Central memory CD8-positive, alpha-beta T cell (primary cell): ENCODE results near the gene ETF1.
A peak's percentile ranks its signal among the peaks of the same experiment; 100 is the strongest.

Source experiments
- ATAC-seq: fragments of 150-1000 bp; cut with Tn5 transposase; replicated peaks from 2 replicates; pipeline ENCODE4 v1.10.0; 2022; ENCODE audit warnings: mild to moderate bottlenecking, moderate FRiP score, moderate number of reproducible peaks; ENCODE audit not compliant: poor library complexity, severe bottlenecking; ENCODE audit errors: extremely low read depth
- DNase-seq, 2 donors: peaks; one replicate each; pipeline ENCODE4 v3.0.0; 2021; ENCODE audit warnings: low spot score in 2 of 2
- H3K27ac Mint-ChIP-seq: one replicate; pipeline ENCODE4 v1.8.0; 2022; ENCODE audit warnings: low read depth, mild to moderate bottlenecking, moderate library complexity, mixed read lengths
- H3K27me3 Mint-ChIP-seq: one replicate; pipeline ENCODE4 v1.8.0; 2022; ENCODE audit warnings: mixed read lengths
- H3K36me3 Mint-ChIP-seq: one replicate; pipeline ENCODE4 v1.8.0; 2022; ENCODE audit warnings: mild to moderate bottlenecking, moderate library complexity, mixed read lengths; ENCODE audit not compliant: insufficient read depth
- H3K4me1 Mint-ChIP-seq: one replicate; pipeline ENCODE4 v1.8.0; 2022; ENCODE audit warnings: mixed read lengths
- H3K4me3 Mint-ChIP-seq: one replicate; pipeline ENCODE4 v1.8.0; 2022; ENCODE audit warnings: mild to moderate bottlenecking, moderate library complexity, mixed read lengths
- H3K9me3 Mint-ChIP-seq: one replicate; pipeline ENCODE4 v1.8.0; 2022; ENCODE audit warnings: mixed read lengths

ETF1 gene

GRCh38 chr5:138554143-138554542 is 11.1 kb upstream of the ETF1 start:
- Mint-ChIP-seq H3K27me3 (no peaks in the 10 kb centered on the region), H3K4me3 (no peak overlapping the region), H3K4me1 (peaks cover 19% of the 10 kb centered on the region), H3K27ac (peak overlapping the region; percentile 8), H3K36me3 (peaks cover 51% of the 10 kb centered on the region), H3K9me3 (no peaks in the 10 kb centered on the region)
- DNase-seq (no peak), ATAC-seq (no peak)

GRCh38 chr5:138553437-138554095 is 10.5 kb upstream of the ETF1 start:
- DNase-seq (no peak), ATAC-seq (no peak)
- Mint-ChIP-seq H3K36me3 (peaks cover 46% of the 10 kb centered on the region), H3K27ac (peak overlapping the region; percentile 8), H3K4me3 (no peak overlapping the region), H3K9me3 (no peaks in the 10 kb centered on the region), H3K27me3 (no peaks in the 10 kb centered on the region), H3K4me1 (peaks cover 19% of the 10 kb centered on the region)

GRCh38 chr5:138552657-138553056 is 9.6 kb upstream of the ETF1 start:
- ATAC-seq (no peak), DNase-seq (no peak)
- Mint-ChIP-seq H3K4me3 (no peak overlapping the region), H3K4me1 (peaks cover 26% of the 10 kb centered on the region), H3K27me3 (no peaks in the 10 kb centered on the region), H3K27ac (no peak overlapping the region), H3K36me3 (peaks cover 45% of the 10 kb centered on the region), H3K9me3 (no peaks in the 10 kb centered on the region)

- H3K4me1 Mint-ChIP-seq: peaks cover 44% of the 10 kb centered on the region
- DNase-seq (no peak), ATAC-seq (no peak)
- no peaks in the 10 kb centered on the region for H3K9me3 Mint-ChIP-seq
- peaks cover 26% of the 10 kb centered on the region for H3K36me3 Mint-ChIP-seq
- no peak overlapping the region for H3K4me3 Mint-ChIP-seq
- H3K27ac Mint-ChIP-seq: no peak overlapping the region
- H3K27me3 Mint-ChIP-seq: no peaks in the 10 kb centered on the region
These were observed 6.4 kb upstream of the ETF1 start for GRCh38 chr5:138549414-138549813.

GRCh38 chr5:138545919-138546562 is 3.0 kb upstream of the ETF1 start:
- DNase-seq (no peak), ATAC-seq (no peak)
- Mint-ChIP-seq H3K9me3 (no peaks in the 10 kb centered on the region), H3K36me3 (peaks cover 38% of the 10 kb centered on the region), H3K4me3 (no peak overlapping the region), H3K27ac (peak overlapping the region; percentile 99), H3K4me1 (peaks cover 56% of the 10 kb centered on the region), H3K27me3 (no peaks in the 10 kb centered on the region)

GRCh38 chr5:138544181-138545134 is 1.4 kb upstream of the ETF1 start:
- DNase-seq (no peak), ATAC-seq (no peak)
- Mint-ChIP-seq H3K4me1 (peaks cover 63% of the 10 kb centered on the region), H3K9me3 (no peaks in the 10 kb centered on the region), H3K27me3 (no peaks in the 10 kb centered on the region), H3K27ac (peak overlapping the region; percentile 99), H3K36me3 (peaks cover 41% of the 10 kb centered on the region), H3K4me3 (peak overlapping the region; percentile 96)

GRCh38 chr5:138543730-138544104 is 681 bp upstream of the ETF1 start:
- H3K4me1 Mint-ChIP-seq: peaks cover 66% of the 10 kb centered on the region
- ATAC-seq (peak; percentile 60), DNase-seq (no peak)
- H3K27me3 Mint-ChIP-seq: no peaks in the 10 kb centered on the region
- H3K36me3 Mint-ChIP-seq: peaks cover 44% of the 10 kb centered on the region
- peak overlapping the region; percentile 99 for H3K27ac Mint-ChIP-seq
- no peaks in the 10 kb centered on the region for H3K9me3 Mint-ChIP-seq
- H3K4me3 Mint-ChIP-seq: peak overlapping the region; percentile 96

- Mint-ChIP-seq H3K4me1 (peaks cover 62% of the 10 kb centered on the region), H3K36me3 (peaks cover 37% of the 10 kb centered on the region)
- ATAC-seq: peak; percentile 30
These were observed 668 bp downstream of the ETF1 start for GRCh38 chr5:138542180-138542955.

GRCh38 chr5:138541511-138542179 is 1.4 kb downstream of the ETF1 start:
- Mint-ChIP-seq H3K27ac (peak overlapping the region; percentile 99), H3K9me3 (no peaks in the 10 kb centered on the region), H3K36me3 (peaks cover 36% of the 10 kb centered on the region), H3K4me3 (peak overlapping the region; percentile 96), H3K27me3 (no peaks in the 10 kb centered on the region), H3K4me1 (peaks cover 69% of the 10 kb centered on the region)
- DNase-seq (no peak), ATAC-seq (no peak)

More at GRCh38 chr5:138542180-138542955, 668 bp downstream of the ETF1 start:
- no peaks in the 10 kb centered on the region for H3K9me3 Mint-ChIP-seq
- no peak for DNase-seq
- H3K27ac Mint-ChIP-seq: peak overlapping the region; percentile 99
- no peaks in the 10 kb centered on the region for H3K27me3 Mint-ChIP-seq
- H3K4me3 Mint-ChIP-seq: peak overlapping the region; percentile 96

- Mint-ChIP-seq H3K4me1 (peaks cover 64% of the 10 kb centered on the region), H3K27me3 (no peaks in the 10 kb centered on the region), H3K9me3 (no peaks in the 10 kb centered on the region), H3K36me3 (peaks cover 38% of the 10 kb centered on the region), H3K27ac (no peak overlapping the region), H3K4me3 (no peak overlapping the region)
- no peak for ATAC-seq
- DNase-seq: no peak
These were observed 3.2 kb downstream of the ETF1 start for GRCh38 chr5:138539791-138540190.

- Mint-ChIP-seq H3K9me3 (no peaks in the 10 kb centered on the region), H3K27me3 (no peaks in the 10 kb centered on the region), H3K4me3 (no peak overlapping the region), H3K4me1 (peaks cover 63% of the 10 kb centered on the region), H3K36me3 (peaks cover 32% of the 10 kb centered on the region), H3K27ac (no peak overlapping the region)
- DNase-seq: no peak
- no peak for ATAC-seq
These were observed 4.0 kb downstream of the ETF1 start for GRCh38 chr5:138538943-138539627.
